Dedifferentiated amniotic fluid mesenchymal stem cell (primary cell): ENCODE measurements around the gene UNC119B.
A peak's percentile ranks its signal among the peaks of the same experiment; 100 is the strongest.
"Not testable (repeated sequence)": the region's sequence is repeated elsewhere in the genome, so short reads cannot be mapped to it uniquely, and the experiment has no call there.

Experiments
- DNase-seq: peaks from one replicate; pipeline ENCODE4 v3.0.0-alpha.2; 2016; ENCODE audit errors: extremely low spot score

The UNC119B gene

GRCh38 chr12:120719496-120720233, 9.4 kb downstream of the UNC119B start:
- no peak for DNase-seq

- DNase-seq: peak; percentile 59
These were observed 10.2 kb downstream of the UNC119B start for GRCh38 chr12:120720234-120720986.

DNA sequence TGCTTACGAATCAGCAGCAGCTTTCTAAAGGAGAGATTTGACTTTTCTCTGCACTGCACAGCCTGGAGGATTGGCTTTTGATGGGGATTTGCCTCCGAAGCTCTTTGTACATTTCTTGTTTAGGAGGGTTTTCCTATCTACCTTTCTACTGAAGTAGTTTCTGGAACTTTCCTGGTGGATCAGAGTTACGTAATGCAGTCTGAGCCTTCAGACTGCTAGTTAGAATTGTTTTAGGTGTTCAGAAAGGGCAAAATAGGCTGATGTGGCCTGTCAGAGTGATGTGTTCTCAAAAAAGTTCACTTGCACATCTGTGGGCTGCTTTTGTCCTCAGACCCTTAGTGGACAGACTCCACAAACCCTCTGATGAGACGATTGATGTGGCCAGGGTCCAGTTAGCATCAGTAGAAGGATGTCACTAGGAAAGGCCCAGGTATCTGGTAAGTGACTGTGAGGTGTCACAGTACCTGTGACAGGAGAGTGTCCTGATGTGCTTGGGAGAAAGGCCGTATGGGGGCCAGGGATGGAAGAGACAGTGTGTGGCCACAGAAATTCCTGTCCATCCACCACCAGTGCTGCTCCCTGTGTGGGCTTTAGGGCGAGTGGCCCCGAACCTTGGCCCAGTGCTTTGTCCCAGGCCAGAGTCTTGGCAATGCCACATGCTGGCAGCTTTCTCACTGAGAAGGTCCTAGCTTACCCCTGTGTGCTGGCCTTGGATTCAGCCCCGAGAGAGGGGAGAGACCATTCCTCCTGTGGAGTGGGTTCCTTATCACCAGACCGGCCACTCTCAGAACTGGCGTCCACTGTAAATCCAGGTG, 10.9 kb downstream of the UNC119B start:
- DNase-seq: no peak

- DNase-seq: no peak
These were observed 11.6 kb downstream of the UNC119B start for GRCh38 chr12:120721866-120722265.

DNA sequence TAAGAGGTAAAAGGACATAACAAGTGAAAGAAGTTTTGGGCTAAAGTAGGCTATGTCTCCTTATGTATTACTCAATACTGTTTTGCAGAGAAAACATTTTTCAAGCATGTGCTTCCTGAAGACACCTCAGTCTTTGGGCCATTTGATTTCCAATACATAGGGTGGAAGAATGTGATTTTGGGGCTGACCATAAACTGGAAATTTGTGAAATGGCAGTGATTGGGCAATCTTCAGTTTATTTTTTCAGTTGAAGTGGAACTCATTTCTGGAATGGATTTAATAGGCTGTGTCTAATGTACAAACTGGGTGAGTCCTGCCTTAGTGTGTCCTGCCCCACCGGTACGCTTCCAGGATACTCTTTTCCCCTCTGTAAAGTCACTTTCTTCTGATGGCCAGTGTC, 12.5 kb downstream of the UNC119B start:
- DNase-seq: no peak

DNA sequence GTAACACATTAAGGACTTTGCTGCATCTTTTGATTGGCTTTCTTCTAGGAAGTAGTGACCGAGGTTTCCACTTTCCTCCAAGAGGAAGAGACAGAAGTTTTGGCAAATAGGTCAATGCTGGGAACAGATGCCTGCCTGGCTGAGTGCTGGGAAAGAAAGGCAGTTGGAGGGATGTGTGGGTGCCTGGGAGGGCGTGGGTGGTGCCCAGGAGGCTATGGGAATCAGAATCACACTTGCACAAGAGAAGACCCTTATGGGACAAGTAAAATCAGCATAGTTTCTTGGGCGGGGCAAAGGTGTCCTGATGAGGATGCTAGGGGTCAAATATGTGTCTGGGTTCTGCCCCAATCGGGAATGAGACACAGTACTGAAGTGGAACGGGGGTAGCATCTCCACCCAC, 14.5 kb downstream of the UNC119B start:
- no peak for DNase-seq

- DNase-seq: no peak
These were observed 14.9 kb downstream of the UNC119B start for GRCh38 chr12:120725151-120725658.

DNA sequence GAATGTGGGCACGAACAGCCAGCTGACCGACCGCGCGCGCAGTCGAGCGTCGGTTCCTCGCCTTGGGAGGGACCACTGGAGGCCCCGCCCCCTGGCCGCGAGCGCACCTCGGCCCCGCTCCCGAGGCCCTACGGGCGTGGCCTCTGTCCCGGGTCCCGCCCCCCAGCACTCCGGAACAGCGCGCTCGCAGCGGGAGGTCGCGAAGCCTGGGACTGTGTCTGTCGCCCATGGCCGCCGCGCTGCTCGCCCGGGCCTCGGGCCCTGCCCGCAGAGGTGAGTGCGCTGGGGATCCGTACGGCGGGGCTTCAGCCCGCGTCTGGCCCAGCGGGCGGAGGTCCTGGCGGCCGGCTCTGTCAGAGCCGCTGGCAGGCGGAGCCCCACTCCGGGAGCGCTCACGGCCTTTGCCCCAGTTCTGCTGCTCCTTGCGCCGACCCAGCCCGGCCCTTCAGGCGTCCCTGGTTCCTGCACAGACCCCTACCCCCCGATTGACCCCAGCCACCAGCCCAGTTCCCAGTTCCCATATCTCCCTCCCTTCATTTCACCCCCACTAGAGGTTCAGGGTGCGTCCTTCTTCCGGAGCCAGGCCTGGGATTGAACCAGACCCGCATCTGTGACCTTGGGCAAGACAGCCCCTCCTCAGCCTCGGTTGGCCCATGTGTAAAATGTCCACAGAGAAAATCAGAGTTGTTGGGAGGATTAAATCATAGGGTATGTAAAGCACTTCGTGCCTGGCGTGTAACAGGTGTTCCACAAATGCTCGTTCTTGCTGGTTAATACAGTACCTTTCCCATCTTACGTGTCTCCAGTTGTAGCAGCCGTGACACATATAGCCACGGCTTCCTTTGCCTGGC, 15.6 kb downstream of the UNC119B start, which contains the start of gene ACADS:
TSS of gene ACADS (plus strand) at position 168 of the 851 bp plus-strand sequence. CDS start at position 228, 60 bp downstream.
- peak; percentile 31 for DNase-seq

DNA sequence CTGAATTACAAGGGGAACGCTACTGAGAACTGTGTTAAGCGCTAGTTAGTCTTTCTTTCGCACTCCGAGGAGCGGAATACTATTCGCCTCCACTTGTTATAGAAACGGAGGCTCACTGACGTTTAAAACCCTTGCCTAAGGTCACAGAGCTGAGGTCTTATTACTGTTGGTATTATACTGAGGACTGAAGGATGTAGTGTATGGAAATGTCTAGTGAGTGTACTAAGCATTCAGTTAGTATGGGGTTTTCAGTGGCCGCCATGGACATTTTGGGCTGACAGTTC, 16.2 kb downstream of the UNC119B start:
- no peak for DNase-seq

DNA sequence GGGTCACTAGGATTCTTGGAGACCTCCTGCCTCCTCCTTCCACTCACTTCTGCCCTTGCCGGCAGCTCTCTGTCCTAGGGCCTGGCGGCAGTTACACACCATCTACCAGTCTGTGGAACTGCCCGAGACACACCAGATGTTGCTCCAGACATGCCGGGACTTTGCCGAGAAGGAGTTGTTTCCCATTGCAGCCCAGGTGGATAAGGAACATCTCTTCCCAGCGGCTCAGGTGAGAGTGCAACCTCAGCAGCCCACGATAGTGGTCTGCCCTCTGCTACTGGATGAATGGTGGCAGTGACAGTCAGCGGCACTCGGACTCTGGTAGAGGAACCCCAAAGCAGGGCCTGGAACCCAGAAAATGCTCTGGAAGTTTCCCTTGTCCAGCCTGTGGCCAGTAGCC, 16.7 kb downstream of the UNC119B start:
- DNase-seq: no peak

DNA sequence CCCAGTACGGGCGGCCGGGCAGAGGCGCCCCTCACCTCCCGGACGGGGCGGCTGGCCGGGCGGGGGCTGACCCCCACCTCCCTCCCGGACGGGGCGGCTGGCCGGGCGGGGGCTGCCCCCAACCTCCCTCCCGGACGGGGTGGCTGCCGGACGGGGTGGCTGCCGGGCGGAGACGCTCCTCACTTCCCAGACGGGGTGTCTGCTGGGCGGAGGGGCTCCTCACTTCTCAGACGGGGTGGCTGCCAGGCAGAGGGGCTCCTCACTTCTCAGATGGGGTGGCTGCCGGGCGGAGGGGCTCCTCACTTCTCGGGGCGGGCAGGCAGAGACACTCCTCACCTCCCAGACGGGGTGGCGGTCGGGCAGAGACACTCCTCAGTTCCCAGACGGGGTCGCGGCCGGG, 21.9 kb downstream of the UNC119B start:
- not testable (repeated sequence) for DNase-seq

DNA sequence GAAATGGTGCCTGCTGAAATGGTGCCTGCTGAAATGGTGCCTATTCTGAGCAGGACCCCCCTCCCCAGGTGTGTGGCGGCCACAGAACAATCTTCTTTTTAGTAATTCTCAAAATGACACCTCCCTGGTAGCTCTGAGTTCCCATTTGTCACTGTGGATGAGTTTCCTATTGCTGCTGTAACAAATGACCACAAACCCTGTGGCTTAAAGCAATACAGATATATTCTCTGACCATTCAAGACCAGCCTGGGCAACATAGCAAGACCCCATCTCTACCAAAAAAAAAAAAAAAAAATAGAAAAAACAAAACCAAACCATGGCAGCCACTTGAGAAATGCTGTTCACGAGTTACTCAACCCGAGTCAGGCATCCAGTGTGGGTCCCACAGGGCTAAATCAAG, 23.3 kb downstream of the UNC119B start:
- DNase-seq: no peak

DNA sequence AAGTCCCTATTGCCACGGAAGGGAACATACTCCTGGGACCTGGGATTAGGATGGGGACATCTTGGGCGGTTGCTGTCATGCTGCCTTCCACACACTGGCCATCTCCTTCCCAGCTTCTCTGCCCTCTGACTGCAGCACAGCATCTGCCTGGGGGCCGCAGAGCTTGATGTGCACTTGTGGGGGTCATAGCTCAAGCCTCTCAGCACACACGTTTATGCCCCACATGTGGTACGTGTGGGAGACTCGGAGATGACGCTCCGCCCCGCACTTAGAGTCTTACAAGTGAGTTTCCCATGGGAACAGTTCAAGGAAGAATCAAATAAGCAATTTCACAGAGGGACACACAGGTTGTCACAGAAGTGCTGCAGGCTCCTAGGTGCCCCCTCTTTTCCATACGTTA, 24.0 kb downstream of the UNC119B start:
- no peak for DNase-seq

DNA sequence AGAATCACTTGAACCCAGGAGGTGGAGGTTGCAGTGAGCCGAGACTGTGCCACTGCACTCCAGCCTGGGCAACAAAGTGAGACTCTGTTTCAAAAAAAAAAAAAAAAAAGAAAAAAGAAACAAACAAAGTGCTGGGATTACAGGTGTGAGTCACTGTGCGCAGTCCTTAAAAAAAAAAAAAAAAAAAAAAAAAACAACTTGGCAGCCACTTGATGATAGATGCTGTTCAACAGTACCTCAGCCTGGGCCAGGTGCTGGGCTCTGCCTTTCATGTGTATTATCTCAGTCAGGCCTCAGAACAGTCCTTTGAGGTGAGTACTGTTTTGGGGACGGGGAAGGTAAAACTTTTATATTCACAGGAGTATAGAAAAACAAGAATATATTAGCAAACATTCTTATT, 24.9 kb downstream of the UNC119B start:
- no peak for DNase-seq

- no peak for DNase-seq
These were observed 26.4 kb downstream of the UNC119B start for GRCh38 chr12:120736404-120737331.

- no peak for DNase-seq
These were observed 27.4 kb downstream of the UNC119B start for GRCh38 chr12:120737557-120738251.

GRCh38 chr12:120738252-120739030, 28.2 kb downstream of the UNC119B start:
- DNase-seq: no peak

DNA sequence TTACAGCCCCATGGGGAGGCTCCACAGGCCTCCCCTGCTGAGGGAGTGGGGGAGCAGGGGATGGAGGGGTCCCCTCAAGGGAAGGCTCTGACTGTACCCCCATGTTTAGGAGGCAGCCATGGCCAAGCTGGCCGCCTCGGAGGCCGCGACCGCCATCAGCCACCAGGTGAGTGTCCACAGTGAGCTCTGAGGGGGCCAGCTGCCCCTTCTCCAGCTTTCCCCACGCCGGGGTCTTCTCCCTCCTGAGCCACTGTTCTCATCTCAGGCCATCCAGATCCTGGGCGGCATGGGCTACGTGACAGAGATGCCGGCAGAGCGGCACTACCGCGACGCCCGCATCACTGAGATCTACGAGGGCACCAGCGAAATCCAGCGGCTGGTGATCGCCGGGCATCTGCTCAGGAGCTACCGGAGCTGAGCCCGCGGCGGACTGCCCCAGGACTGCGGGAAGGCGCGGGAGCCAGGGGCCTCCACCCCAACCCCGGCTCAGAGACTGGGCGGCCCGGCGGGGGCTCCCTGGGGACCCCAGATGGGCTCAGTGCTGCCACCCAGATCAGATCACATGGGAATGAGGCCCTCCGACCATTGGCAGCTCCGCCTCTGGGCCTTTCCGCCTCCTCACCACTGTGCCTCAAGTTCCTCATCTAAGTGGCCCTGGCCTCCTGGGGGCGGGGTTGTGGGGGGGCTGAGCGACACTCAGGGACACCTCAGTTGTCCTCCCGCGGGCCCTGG, 28.9 kb downstream of the UNC119B start:
- DNase-seq: no peak
